WTC11 (cell line): ENCODE results near the gene THYN1. TPM values are rescaled to one million over a fixed set of nuclear protein-coding genes. Genes with fewer than 3 reads are reported as not detected.

Source experiments
- ATAC-seq: fragments of 200-7000 bp; cut with Tn5 transposase; 2 replicates; pipeline ENCODE4 v1.10.0; 2021; ENCODE audit warnings: mild to moderate bottlenecking, moderate library complexity
- CTCF ChIA-PET: fragments of 300-600 bp; sonication (Branson Sonifier 250); formaldehyde crosslinking; loops from one replicate; lab custom pipeline; 2021; ENCODE audit warnings: antibody characterized with exemption; lab: Charles Lee
- POLR2A ChIA-PET: fragments of 350-600 bp; sonication (Branson Sonifier 250); formaldehyde crosslinking; loops from one replicate; lab custom pipeline; 2021; ENCODE audit warnings: antibody characterized with exemption; lab: Charles Lee
- DNase-seq: peaks from one replicate; pipeline ENCODE4 v3.0.0; 2021; ENCODE audit warnings: low spot score
- H3K27ac Mint-ChIP-seq: 2 replicates; pipeline ENCODE4 v1.8.0; 2021; ENCODE audit warnings: mixed read lengths
- H3K27me3 Mint-ChIP-seq: 2 replicates; pipeline ENCODE4 v1.8.0; 2021; ENCODE audit warnings: low read depth, mild to moderate bottlenecking, moderate library complexity, mixed read lengths
- H3K36me3 Mint-ChIP-seq: 2 replicates; pipeline ENCODE4 v1.8.0; 2021; ENCODE audit warnings: mixed read lengths
- H3K4me1 Mint-ChIP-seq: 2 replicates; pipeline ENCODE4 v1.8.0; 2022; ENCODE audit warnings: mixed read lengths
- H3K4me3 Mint-ChIP-seq: 2 replicates; pipeline ENCODE4 v1.8.0; 2021; ENCODE audit warnings: mild to moderate bottlenecking, moderate library complexity, mixed read lengths
- H3K9me3 Mint-ChIP-seq: 2 replicates; pipeline ENCODE4 v1.8.0; 2021; ENCODE audit warnings: mixed read lengths
- ATF1 ChIP-seq: sonication (generic); formaldehyde crosslinking; IDR thresholded peaks from 2 replicates; pipeline ENCODE4 v1.8.1; 2023; ENCODE audit warnings: mild to moderate bottlenecking, moderate library complexity, missing genetic modification reagents
- FOXK1 ChIP-seq: sonication (generic); formaldehyde crosslinking; IDR thresholded peaks from 2 replicates; pipeline ENCODE4 v1.8.0; 2022; ENCODE audit warnings: mild to moderate bottlenecking, moderate library complexity, missing genetic modification reagents
- JAZF1 ChIP-seq: fragments of 250-450 bp; sonication (Bioruptor Pico); IDR thresholded peaks from 2 replicates; pipeline ENCODE4 v1.9.0; 2021; ENCODE audit warnings: moderate library complexity, mild to moderate bottlenecking, inconsistent platforms
- MLX ChIP-seq: sonication (generic); formaldehyde crosslinking; IDR thresholded peaks from 2 replicates; pipeline ENCODE4 v1.8.1; 2023; ENCODE audit warnings: mild to moderate bottlenecking, missing genetic modification reagents, moderate library complexity
- PRDM15 ChIP-seq: sonication (generic); formaldehyde crosslinking; IDR thresholded peaks from 2 replicates; pipeline ENCODE4 v1.8.0; 2022; ENCODE audit warnings: missing genetic modification reagents
- RELA ChIP-seq: sonication (generic); formaldehyde crosslinking; IDR thresholded peaks from 2 replicates; pipeline ENCODE4 v1.8.1; 2022; ENCODE audit warnings: missing genetic modification reagents, mild to moderate bottlenecking, borderline replicate concordance
- SMAD4 ChIP-seq: sonication (generic); formaldehyde crosslinking; IDR thresholded peaks from 2 replicates; pipeline ENCODE4 v1.8.0; 2022; ENCODE audit warnings: mild to moderate bottlenecking, missing genetic modification reagents
- ZNF232 ChIP-seq: sonication (generic); formaldehyde crosslinking; IDR thresholded peaks from 2 replicates; pipeline ENCODE4 v1.8.0; 2022; ENCODE audit warnings: mild to moderate bottlenecking, missing genetic modification reagents
- ZNF423 ChIP-seq: fragments of 250-450 bp; sonication (Bioruptor Pico); IDR thresholded peaks from 2 replicates; pipeline ENCODE4 v2.1.2; 2022; ENCODE audit warnings: mild to moderate bottlenecking, moderate library complexity
- total RNA-seq: library from RNA; stranded (reverse); gene quantifications from 3 replicates; pipeline ENCODE4 v1.2.3, GENCODE V29; 2021
- TF ChIP-seq, protein P1 (sequence below): sonication (generic); formaldehyde crosslinking; IDR thresholded peaks from 2 replicates; pipeline ENCODE4 v1.8.1; 2023; ENCODE audit warnings: mild to moderate bottlenecking, missing genetic modification reagents
- TF ChIP-seq, protein P2 (sequence below): sonication (generic); formaldehyde crosslinking; IDR thresholded peaks from 2 replicates; pipeline ENCODE4 v1.8.1; 2022; ENCODE audit warnings: low read depth, missing genetic modification reagents, borderline replicate concordance
- TF ChIP-seq, protein P3 (sequence below): fragments of 200-600 bp; IDR thresholded peaks from 2 replicates; pipeline ENCODE4 v1.8.0; 2022; ENCODE audit warnings: antibody characterized with exemption
- TF ChIP-seq, protein P4 (sequence below): fragments of 250-450 bp; sonication (Bioruptor Pico); IDR thresholded peaks from 2 replicates; pipeline ENCODE4 v1.8.0; 2021; ENCODE audit warnings: mild to moderate bottlenecking
- TF ChIP-seq, protein P5 (sequence below): sonication (generic); formaldehyde crosslinking; IDR thresholded peaks from 2 replicates; pipeline ENCODE4 v1.8.1; 2023; ENCODE audit warnings: mild to moderate bottlenecking, missing genetic modification reagents, moderate library complexity

Gene THYN1
- total RNA-seq, 1 experiment from 2014 or later: 80.2 TPM

GRCh38 chr11:134261626-134262488, 8.7 kb upstream of the THYN1 start:
- DNase-seq (peak; percentile 58), ATAC-seq (peak; percentile 90)
- Mint-ChIP-seq H3K4me3 (no peak overlapping the region), H3K36me3 (peaks cover 51% of the 10 kb centered on the region), H3K9me3 (no peaks in the 10 kb centered on the region), H3K4me1 (peaks cover 22% of the 10 kb centered on the region), H3K27ac (no peak overlapping the region), H3K27me3 (no peaks in the 10 kb centered on the region)
- TF ChIP-seq, protein P1, sequence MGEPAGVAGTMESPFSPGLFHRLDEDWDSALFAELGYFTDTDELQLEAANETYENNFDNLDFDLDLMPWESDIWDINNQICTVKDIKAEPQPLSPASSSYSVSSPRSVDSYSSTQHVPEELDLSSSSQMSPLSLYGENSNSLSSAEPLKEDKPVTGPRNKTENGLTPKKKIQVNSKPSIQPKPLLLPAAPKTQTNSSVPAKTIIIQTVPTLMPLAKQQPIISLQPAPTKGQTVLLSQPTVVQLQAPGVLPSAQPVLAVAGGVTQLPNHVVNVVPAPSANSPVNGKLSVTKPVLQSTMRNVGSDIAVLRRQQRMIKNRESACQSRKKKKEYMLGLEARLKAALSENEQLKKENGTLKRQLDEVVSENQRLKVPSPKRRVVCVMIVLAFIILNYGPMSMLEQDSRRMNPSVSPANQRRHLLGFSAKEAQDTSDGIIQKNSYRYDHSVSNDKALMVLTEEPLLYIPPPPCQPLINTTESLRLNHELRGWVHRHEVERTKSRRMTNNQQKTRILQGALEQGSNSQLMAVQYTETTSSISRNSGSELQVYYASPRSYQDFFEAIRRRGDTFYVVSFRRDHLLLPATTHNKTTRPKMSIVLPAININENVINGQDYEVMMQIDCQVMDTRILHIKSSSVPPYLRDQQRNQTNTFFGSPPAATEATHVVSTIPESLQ (CRISPR knock-in tag): no peak
- no peak for TF ChIP-seq SMAD4 (CRISPR knock-in tag)
- no peak for TF ChIP-seq MLX
- TF ChIP-seq, protein P2, sequence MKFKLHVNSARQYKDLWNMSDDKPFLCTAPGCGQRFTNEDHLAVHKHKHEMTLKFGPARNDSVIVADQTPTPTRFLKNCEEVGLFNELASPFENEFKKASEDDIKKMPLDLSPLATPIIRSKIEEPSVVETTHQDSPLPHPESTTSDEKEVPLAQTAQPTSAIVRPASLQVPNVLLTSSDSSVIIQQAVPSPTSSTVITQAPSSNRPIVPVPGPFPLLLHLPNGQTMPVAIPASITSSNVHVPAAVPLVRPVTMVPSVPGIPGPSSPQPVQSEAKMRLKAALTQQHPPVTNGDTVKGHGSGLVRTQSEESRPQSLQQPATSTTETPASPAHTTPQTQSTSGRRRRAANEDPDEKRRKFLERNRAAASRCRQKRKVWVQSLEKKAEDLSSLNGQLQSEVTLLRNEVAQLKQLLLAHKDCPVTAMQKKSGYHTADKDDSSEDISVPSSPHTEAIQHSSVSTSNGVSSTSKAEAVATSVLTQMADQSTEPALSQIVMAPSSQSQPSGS (CRISPR knock-in tag): no peak
- peak; percentile 94 for TF ChIP-seq FOXK1
- TF ChIP-seq, protein P3, sequence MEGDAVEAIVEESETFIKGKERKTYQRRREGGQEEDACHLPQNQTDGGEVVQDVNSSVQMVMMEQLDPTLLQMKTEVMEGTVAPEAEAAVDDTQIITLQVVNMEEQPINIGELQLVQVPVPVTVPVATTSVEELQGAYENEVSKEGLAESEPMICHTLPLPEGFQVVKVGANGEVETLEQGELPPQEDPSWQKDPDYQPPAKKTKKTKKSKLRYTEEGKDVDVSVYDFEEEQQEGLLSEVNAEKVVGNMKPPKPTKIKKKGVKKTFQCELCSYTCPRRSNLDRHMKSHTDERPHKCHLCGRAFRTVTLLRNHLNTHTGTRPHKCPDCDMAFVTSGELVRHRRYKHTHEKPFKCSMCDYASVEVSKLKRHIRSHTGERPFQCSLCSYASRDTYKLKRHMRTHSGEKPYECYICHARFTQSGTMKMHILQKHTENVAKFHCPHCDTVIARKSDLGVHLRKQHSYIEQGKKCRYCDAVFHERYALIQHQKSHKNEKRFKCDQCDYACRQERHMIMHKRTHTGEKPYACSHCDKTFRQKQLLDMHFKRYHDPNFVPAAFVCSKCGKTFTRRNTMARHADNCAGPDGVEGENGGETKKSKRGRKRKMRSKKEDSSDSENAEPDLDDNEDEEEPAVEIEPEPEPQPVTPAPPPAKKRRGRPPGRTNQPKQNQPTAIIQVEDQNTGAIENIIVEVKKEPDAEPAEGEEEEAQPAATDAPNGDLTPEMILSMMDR: peak; percentile 33; the same call in 1 of the 2 replicates
- CTCF ChIA-PET: interaction anchor here (0.5 to 6.2 kb wide), 26 partner anchors 8 to 364 kb away, joined by 3 to 57 read pairs (median 4); partner anchors contain the start of genes ACAD8, GLB1L3, NCAPD3 and THYN1
- POLR2A ChIA-PET: interaction anchor here (1.0 kb wide), 1 partner anchor 14 kb away, joined by 7 read pairs; the partner anchor contains the start of gene GLB1L3

DNA sequence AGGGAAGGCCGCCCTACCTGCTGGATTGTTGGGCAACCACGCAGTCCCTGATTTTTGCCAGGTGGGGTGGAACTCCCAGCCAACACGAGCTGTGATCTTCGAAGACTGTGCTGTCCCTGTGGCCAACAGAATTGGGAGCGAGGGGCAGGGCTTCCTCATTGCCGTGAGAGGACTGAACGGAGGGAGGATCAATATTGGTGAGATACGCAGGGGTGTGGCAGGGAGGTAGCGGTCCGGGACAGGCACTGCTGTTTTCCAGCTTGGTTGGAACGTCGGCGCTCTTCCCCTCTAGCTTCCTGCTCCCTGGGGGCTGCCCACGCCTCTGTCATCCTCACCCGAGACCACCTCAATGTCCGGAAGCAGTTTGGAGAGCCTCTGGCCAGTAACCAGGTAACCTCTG, 7.8 kb upstream of the THYN1 start:
- CTCF ChIA-PET: interaction anchor here (1.0 to 6.2 kb wide), 7 partner anchors 9 to 54 kb away, joined by 3 to 57 read pairs (median 12); partner anchors contain the start of genes GLB1L3, NCAPD3 and VPS26B
- H3K9me3 Mint-ChIP-seq: no peaks in the 10 kb centered on the region
- H3K27me3 Mint-ChIP-seq: no peaks in the 10 kb centered on the region
- TF ChIP-seq JAZF1 (CRISPR knock-in tag): no peak
- TF ChIP-seq RELA (CRISPR knock-in tag): no peak
- TF ChIP-seq, protein P4, sequence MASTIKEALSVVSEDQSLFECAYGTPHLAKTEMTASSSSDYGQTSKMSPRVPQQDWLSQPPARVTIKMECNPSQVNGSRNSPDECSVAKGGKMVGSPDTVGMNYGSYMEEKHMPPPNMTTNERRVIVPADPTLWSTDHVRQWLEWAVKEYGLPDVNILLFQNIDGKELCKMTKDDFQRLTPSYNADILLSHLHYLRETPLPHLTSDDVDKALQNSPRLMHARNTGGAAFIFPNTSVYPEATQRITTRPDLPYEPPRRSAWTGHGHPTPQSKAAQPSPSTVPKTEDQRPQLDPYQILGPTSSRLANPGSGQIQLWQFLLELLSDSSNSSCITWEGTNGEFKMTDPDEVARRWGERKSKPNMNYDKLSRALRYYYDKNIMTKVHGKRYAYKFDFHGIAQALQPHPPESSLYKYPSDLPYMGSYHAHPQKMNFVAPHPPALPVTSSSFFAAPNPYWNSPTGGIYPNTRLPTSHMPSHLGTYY (CRISPR knock-in tag): no peak
- TF ChIP-seq, protein P5, sequence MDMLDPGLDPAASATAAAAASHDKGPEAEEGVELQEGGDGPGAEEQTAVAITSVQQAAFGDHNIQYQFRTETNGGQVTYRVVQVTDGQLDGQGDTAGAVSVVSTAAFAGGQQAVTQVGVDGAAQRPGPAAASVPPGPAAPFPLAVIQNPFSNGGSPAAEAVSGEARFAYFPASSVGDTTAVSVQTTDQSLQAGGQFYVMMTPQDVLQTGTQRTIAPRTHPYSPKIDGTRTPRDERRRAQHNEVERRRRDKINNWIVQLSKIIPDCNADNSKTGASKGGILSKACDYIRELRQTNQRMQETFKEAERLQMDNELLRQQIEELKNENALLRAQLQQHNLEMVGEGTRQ (CRISPR knock-in tag): no peak
- TF ChIP-seq, all 79 proteins: peak for 0
- POLR2A ChIA-PET: no interaction called here
- Mint-ChIP-seq H3K36me3 (peaks cover 55% of the 10 kb centered on the region), H3K4me1 (peaks cover 13% of the 10 kb centered on the region), H3K27ac (no peak overlapping the region), H3K4me3 (no peak overlapping the region)
- DNase-seq (no peak), ATAC-seq (no peak)

GRCh38 chr11:134260503-134260902, 7.4 kb upstream of the THYN1 start:
- ChIA-PET POLR2A (no interaction called here), CTCF (interaction anchor here (1.0 to 4.0 kb wide), 3 partner anchors 10 to 53 kb away, joined by 3 to 46 read pairs (median 12); no protein-coding TSS in a partner anchor)
- peaks cover 13% of the 10 kb centered on the region for H3K4me1 Mint-ChIP-seq
- ATAC-seq (no peak), DNase-seq (no peak)
- TF ChIP-seq ATF1 (CRISPR knock-in tag) (no peak), ZNF232 (CRISPR knock-in tag) (no peak), ZNF423 (no peak), PRDM15 (CRISPR knock-in tag) (no peak)
- no peak overlapping the region for H3K4me3 Mint-ChIP-seq
- no peaks in the 10 kb centered on the region for H3K27me3 Mint-ChIP-seq
- H3K9me3 Mint-ChIP-seq: no peaks in the 10 kb centered on the region
- H3K27ac Mint-ChIP-seq: no peak overlapping the region
- H3K36me3 Mint-ChIP-seq: peaks cover 55% of the 10 kb centered on the region
